ENCODE measurements around the gene DUSP28.
"Not testable (repeated sequence)": the region's sequence is repeated elsewhere in the genome, so short reads cannot be mapped to it uniquely, and the experiment has no call there.

Gene DUSP28, protein sequence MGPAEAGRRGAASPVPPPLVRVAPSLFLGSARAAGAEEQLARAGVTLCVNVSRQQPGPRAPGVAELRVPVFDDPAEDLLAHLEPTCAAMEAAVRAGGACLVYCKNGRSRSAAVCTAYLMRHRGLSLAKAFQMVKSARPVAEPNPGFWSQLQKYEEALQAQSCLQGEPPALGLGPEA

GRCh38 chr2:240560084-240560479 lies at the start of gene DUSP28:
TSS of gene DUSP28 (plus strand) at chr2:240560357. CDS start at chr2:240560685, 328 bp downstream.
- DNase-seq (ENCODE audit: low read depth) = peak; percentile 85

GRCh38 chr2:240510513-240511210 lies 49.5 kb upstream of the DUSP28 start:
- no peak for DNase-seq (ENCODE audit: low read depth)

GRCh38 chr2:240511351-240512108 lies 48.6 kb upstream of the DUSP28 start:
- DNase-seq (ENCODE audit: low read depth) = no peak

DNA sequence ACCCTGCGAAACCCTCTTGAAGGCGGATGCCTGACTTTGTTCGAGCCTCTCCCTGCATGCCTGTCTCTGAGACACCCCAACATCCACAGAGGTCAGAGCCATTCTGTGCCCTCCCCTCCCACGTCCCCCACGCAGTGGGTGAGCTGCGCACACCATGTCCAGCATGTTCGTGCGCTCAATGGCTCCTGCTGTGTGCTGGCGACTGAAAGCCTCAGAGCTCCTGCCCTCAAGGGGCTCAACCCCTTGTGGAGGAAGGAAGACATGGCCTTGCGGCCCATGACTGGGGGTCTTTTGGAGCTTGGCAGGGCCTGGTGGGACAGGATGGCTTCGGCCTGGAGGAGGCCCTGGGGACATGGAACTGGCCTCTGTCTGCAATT lies 48.1 kb upstream of the DUSP28 start:
- no peak for DNase-seq (ENCODE audit: low read depth)

DNA sequence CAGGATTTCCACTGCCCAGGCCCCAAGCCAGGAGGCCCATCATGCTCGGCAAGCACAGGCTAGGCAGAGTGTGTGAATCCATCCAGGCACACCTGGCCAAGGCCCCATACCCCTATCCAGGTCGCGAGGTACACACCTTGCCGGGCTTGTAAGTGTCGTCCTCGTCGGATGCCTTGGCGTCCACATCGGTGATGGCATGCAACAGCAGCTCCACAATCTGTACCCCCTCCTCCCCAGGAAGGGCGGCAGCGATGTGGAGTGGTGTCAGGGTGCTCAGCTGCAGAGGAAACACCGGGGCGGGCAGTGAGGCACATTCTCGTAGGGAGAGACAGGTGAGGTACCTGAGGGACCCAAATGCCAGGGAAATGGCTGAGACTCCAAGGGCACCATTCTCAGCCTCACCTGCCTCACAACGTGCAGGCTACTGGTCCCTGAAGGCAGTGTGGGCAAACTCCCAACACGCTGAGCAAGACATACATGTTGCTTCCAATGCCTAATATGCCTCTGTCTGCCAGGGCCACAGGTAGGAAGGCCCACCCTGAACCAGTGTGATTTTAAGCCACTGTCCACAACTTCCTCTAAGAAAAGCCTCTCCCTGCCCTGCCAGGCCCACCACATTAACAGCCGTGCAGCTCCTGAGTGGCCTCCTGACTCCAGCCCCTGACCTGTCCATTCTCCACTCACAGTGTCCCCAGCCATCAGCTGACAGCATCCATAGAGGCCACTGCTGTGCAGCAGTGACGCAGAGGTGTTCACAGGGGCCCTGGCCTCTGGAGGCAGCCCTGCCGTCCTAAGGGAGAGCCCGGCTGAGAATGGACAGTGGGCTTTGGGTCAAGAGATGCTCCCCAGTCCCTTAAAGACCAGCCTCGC lies 47.3 kb upstream of the DUSP28 start:
- DNase-seq (ENCODE audit: low read depth) = no peak

DNA sequence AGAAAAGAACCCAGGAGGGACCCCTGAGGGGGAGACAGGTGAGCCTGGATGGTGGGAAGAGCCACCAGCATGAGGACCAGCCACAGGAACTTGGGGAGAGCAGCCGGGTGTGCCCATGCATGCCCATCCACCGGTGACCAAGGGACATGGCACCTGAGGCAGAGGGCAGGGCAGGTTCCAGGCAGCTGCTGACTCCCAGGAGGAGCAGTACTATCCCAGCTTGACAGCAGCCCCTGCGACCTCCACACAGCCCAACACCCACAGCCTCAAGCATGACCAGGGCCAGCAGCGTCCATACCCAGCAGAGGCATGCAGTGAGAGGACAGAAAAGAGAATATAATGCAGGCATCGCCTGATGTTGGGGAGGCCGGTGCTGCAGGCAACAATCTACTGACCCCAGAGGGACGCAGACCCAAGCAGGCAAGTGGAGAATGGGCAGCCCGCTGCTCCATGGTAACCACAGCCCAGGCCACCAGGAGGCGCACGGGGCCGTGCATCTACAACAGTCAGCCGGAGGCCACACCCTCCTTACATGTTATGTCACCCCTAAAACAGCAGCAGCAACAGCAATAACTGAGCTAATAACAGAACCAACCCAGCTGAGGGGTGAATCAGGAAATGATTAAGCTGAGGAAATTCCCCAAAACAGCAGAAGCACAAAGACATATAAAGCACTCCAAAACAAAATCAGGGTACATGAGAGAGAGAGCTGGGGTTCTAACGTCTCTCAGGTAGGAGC lies 46.4 kb upstream of the DUSP28 start:
- DNase-seq (ENCODE audit: low read depth) = peak; percentile 73

GRCh38 chr2:240514631-240515030 lies 45.5 kb upstream of the DUSP28 start:
- no peak for DNase-seq (ENCODE audit: low read depth)

DNA sequence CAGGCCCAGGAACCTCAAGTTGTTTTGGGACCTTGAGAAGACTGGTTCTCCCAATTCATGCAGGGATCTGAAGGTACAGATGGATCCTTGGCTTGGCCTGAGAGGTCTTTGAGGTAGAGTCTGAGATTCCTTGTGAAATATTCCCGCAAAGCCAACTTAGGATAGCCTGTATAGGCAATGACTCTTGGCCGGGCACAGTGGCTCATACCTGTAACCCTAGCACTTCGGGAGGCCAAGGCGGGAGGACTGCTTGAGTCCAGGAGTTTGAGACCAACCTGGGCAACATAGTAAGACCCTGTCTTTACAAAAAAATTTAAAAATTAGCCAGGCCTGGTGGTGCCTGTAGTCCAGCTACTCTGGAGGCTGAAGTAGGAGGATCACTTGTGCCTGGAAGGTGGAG lies 42.8 kb upstream of the DUSP28 start:
- no peak for DNase-seq (ENCODE audit: low read depth)

DNA sequence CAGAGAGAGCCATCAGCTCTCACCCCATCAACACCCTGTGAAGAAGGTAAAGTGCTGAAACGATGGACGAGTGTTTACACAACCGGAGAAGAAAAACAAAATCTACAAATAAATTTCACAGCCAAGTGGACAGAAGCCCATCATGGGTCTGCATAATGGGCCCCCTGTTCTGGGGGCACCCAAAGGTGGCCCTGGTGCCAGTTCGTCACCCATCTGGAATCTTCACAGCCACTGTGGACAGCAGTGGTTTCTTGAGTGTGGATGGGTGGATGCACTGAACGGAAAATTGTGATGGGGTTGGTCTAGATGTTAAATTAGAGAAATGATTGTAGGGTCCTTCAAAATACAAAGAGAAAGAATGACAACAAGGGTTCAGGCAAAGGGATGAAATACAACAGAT lies 41.2 kb upstream of the DUSP28 start:
- no peak for DNase-seq (ENCODE audit: low read depth)

DNA sequence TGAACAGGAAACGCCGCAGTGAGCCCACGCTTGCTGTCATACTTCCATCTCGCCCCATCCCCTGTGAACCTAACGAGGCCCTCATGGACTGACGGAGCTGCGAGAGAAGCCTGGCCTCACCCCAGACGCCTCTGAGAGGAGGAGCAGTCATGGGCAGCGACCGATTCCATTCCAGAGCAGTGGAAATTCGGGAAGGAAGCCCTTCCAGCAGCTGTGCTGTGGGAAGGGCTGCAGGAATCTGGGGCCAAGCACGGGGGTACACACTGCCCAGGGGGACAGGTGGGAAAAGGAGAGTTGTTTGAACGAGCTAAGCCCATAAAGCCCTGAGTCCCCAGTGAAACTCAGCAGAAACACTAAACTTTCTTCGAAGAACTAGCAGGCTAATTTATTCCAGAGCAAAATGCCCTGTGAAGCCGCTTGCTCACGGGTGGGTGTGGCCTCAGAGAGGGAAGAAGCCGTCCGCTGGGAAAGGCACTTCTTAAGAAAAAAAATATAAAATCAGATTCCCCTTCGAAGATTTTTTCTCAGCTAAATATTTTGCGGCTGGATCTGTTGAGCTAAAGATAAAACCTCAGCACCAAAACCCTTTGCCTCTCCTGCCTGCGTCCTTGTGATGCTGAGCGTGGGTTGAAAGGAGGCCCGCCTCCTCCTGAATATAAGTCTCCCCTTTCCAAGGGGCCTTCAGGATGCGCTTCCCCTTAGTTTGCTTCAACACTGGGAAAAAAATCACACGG lies 40.6 kb upstream of the DUSP28 start:
- DNase-seq (ENCODE audit: low read depth) = no peak

GRCh38 chr2:240520130-240520973 lies 39.8 kb upstream of the DUSP28 start:
- no peak for DNase-seq (ENCODE audit: low read depth)

GRCh38 chr2:240520974-240521350 lies 39.2 kb upstream of the DUSP28 start:
- DNase-seq (ENCODE audit: low read depth) = no peak

DNA sequence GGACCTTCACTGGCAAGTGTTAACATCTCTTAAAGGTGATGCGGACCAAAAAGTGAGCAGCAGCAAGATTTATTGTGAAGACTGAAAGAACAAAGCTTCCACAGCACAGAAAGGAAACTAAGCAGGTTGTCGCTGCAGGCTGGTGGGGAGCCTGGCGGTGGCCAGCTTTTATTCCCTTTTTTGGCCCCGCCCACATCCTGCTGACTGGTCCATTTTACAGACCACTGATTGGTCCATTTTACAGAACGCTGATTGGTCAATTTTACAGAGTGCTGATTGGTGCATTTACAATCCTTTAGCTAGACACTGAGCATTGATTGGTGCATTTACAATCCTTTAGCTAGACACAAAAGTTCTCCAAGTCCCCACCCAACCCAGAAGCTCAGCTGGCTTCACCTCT lies 38.3 kb upstream of the DUSP28 start:
- DNase-seq (ENCODE audit: low read depth) = not testable (repeated sequence)

DNA sequence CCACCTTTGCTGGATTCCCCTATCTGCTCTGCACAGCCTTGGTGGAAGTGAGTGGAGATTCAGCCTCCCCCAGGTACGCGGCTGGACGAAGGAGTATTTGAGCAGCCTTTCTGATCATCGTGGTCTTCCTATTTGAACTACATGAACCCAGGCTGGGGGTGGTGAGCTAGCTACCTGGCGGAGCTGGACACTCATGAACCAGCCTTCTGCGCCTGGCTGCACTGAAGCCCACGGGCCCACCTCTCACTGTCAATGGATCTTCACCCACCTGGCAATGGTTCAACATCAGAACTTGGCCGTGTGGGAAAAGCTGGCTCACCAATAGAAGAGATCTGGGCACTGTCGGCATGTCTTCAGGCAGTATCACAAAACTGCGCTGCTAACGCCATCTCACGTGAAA lies 37.8 kb upstream of the DUSP28 start:
- DNase-seq (ENCODE audit: low read depth) = no peak

DNA sequence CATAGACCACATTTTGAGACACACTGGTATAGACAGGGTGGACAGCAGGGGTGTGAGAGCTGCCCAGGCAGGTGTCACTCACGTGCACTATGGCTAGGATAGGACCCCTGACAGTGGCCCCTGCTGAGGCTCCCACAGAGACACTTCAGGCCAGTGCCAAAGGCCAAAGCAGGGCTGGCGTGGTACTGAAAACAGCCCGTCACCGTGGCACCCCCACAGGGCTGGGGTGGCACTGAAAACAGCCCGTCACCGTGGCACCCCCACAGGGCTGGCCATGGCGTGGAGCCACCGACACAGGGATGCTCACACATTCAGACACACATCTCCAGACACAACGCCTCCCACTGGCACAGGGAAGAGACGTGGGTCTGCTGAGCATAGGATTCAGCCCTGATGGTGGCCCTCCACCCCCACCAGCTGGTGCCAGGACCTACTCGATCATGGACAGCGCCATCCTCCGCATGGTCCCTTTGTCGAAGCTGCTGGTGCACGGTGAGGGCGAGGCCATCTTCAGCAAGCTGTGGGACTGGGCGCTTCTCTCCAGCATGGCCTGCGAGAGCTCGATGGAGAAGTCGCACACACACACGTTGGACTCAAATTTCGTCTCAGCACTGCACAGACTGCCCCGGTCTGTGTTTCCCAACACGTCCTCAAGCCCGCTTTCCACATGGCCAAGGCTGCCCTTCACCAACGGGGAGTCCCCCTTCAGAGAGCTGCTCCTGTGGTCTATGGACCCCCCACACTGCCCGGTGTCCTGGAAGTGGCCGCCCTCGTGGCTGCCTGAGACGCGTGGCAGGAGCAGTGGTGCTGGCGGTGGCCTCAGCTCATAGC lies 36.5 kb upstream of the DUSP28 start:
- DNase-seq (ENCODE audit: low read depth) = no peak

DNA sequence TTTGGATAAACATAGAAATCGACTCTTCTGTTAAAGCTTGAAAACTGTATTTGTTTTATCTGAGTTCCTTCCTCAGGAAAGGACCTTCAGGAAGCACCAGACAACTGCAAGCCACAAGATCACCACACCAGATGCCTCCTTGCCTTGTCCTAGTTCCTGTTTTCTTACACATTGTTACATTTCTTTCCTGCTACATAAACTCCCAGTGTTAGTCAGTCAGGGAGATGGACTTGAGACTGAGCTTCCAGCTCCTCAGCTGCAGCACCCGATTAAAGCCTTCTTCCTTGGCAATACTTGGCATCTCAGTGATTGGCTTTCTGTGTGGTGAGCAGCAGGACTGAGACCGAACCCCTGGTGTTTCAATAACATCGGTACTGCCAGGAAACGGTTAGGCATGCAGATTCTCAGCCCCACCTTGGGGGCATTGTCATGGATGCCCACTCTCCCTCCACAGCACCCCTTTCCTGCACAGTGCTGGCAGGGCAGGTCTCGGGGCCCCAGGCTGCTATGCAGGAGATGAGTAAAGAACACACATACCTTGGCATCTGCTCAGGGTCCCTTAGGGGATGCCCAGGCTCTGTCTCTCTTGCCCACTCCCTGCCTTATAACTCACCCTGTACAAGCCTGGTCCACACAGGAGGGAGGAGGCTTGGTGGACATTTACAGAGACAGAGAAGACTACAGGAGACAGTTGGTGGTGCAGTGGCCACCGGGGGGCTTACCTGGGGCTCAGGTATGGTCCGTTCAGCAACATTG lies 35.0 kb upstream of the DUSP28 start:
- DNase-seq (ENCODE audit: low read depth) = no peak

GRCh38 chr2:240525802-240526201 lies 34.4 kb upstream of the DUSP28 start:
- DNase-seq (ENCODE audit: low read depth) = no peak

- DNase-seq (ENCODE audit: low read depth) = no peak
These were observed 33.6 kb upstream of the DUSP28 start for GRCh38 chr2:240526521-240526920.
